GM19043 (cell line): ENCODE data around the gene KNG1.

Experiments used
- ATAC-seq: cut with Tn5 transposase; IDR thresholded peaks from one replicate; pipeline ENCODE4 v1.9.1; 2021; ENCODE audit warnings: low read depth; ENCODE audit not compliant: unreplicated experiment

Gene KNG1

DNA sequence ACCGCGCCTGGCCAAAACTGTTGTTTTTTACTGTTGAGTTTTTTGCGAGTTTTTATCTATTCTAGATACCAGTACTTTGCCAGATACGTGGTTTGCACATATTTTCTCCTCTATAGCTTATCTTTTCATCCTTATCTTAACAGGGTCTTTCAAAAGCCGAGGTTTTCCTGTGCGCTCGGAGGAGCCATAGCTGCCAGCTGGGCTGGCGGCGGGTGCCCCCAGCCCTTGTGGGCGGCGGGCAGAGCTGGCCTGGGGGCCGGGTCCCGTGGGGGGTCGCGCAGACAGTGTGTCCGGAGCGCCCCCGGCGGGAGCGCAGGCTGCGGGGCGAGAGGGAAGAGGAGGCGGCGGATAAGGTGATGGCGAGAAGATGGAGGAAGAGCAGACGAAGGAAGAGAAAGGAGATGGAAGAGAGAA lies 55.1 kb downstream of the KNG1 start:
- peak; percentile 17 for ATAC-seq

DNA sequence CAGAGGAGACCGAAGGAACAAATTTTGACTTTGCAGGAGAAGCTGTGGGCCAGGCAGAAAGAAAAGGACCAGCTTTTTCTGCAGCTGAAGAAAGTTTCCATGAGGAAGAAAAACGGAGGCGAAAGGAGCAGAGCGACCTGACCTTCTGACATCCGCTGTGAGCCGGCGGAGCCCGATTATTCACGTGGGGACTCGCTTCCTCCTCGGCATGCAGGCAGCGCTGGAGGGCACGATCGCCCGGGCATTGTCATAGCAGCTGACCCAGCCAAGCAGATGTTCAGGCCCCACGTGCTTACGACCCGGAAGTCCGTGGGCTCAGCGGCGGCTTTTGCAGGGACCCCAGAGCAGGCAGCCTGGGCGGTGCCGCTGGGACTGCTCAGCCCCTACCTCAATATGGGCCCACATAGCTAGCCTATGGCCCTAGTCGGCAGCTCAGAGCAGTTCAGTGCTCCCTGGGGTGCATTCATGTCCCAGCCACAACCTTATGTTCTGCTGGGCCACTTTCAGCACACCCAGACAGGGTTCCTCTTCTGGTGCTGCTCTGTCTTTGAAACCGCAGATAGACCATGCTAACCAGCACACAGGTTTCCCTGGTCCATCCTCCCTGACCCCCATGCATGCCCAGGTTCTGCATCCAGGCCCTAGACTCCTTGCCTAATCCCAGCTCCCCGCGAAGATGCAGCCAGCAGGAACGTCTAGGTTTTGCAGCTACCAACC lies 55.7 kb downstream of the KNG1 start:
- peak; percentile 93 for ATAC-seq

GRCh38 chr3:186775999-186776398 lies 58.8 kb downstream of the KNG1 start:
- ATAC-seq = no peak

DNA sequence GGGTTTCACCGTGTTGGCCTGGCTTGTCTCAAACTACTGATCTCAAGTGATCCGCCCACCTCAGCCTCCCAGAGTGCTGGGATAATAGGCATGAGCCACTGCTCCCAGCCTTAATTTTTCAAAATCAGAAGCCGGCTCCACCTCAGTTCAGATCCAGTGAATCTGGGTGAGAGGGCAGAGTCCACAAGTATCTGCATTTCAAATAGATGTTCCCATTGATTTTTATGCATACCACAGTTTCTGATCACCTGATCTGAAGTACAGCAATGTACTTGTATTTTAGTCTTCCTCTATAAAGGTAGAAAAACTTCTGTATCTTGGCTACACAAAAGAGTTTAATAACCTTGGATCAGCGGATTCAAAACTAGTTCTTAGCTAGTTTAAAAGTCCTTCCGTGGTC lies 62.0 kb downstream of the KNG1 start:
- ATAC-seq = no peak

DNA sequence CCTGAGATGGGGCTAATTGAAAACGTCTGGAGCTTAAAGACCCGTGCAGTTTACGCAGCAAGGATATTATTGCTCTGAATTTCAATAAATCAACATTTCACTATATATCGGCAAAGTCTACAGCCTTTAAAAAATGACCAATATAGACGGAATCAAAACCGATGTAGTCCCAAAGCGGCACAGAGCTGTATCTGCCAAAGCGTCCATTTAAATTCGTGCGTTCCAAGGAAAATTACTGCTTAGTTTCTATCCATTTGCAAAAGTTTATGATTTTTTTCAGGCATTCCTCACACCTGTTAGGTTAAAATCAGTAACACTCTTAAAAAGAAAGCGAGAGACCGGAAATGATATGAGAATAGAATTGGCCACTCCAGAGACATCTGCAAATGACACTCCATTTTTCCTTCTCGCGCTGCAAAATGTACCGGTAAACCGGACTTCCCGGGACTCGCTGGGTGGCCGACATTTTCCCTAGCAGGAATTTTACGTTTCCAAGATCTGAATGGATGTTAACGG lies 65.4 kb downstream of the KNG1 start:
- no peak for ATAC-seq

GRCh38 chr3:186783058-186783730 lies 66.0 kb downstream of the KNG1 start, which contains the start of gene EIF4A2:
TSS of gene EIF4A2 (plus strand) at chr3:186783577. CDS start at chr3:186783611, 34 bp downstream.
- peak; percentile 45 for ATAC-seq

DNA sequence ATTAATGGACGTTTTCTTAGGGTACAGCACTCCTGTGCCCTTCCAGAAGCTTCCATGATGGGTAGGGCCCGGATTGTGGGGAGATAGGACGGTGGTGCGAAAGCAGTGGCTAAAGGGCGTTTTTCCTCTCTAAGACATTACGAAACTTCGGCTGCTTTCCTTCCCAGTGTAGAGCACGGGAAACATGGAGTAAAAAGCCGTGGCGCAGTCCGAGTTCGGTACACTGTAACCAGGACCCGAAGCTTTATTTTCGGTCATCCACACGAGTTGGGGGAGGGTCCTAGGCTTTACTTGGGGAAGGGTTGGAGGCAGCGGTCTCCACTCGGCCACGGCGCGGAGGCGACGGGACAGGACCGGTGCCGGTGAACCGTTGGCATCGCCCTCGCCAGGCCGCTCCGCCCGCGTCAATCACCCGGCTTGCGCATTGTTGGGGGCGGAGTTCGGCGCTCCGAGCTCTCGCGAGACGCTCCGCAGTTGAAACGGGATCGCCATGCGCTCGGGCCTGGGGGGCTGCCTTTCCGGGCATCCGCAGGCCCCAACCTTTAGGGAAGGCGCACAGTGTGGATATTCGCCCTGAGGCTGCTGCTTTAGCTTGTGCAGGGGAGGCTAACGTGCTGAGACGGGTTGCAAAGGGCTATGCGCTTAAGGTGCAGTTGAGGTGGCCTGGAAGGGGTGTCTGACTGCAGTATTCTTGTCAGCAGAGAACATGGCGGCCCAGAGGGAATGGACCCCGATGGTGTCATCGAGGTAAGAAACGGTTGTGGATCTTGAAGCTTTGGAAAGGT lies 66.8 kb downstream of the KNG1 start:
- peak; percentile 68 for ATAC-seq

GRCh38 chr3:186784820-186785494 lies 67.8 kb downstream of the KNG1 start:
- no peak for ATAC-seq

DNA sequence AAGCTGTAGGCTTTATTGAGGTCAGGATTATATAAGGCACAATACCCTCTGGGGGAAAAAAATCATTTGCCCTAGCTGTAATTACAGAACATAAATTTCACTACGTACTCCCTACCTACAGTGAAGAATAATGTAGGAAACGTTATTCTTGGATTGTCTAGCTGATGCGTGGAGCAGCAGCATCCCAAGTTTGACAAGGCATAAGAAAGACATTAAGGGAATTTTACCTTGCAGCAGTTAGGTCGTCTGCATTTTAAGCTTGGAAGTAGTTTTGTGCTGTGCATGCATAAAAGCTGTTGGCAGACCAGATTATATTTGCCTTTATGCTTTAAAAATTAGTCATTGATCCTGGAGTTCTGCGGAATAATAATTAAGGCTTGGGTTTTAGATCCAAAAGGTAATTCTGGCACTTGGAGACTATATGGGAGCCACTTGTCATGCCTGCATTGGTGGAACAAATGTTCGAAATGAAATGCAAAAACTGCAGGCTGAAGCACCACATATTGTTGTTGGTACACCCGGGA lies 68.4 kb downstream of the KNG1 start:
- ATAC-seq = no peak

- ATAC-seq = no peak
These were observed 69.8 kb downstream of the KNG1 start for GRCh38 chr3:186786922-186787321.

GRCh38 chr3:186787642-186788481 lies 70.7 kb downstream of the KNG1 start:
- no peak for ATAC-seq

- no peak for ATAC-seq
These were observed 71.6 kb downstream of the KNG1 start for GRCh38 chr3:186788482-186789370.

GRCh38 chr3:186789554-186790260 lies 72.5 kb downstream of the KNG1 start:
- ATAC-seq = no peak

GRCh38 chr3:186790261-186790981 lies 73.3 kb downstream of the KNG1 start:
- no peak for ATAC-seq
